HEK293 (cell line): ENCODE results near the gene BCL11B.

Experiments
- AEBP2 ChIP-seq: fragments of 450-650 bp; formaldehyde crosslinking; IDR thresholded peaks from 2 replicates; pipeline ENCODE4 v1.5.1; 2016; ENCODE audit warnings: missing biosample characterization, missing genetic modification characterization, borderline replicate concordance
- EGR2 ChIP-seq: fragments of 450-650 bp; formaldehyde crosslinking; IDR thresholded peaks from 2 replicates; pipeline ENCODE4 v1.5.1; 2016; ENCODE audit warnings: low read depth, missing biosample characterization, missing genetic modification characterization
- FEZF1 ChIP-seq: fragments of 450-650 bp; formaldehyde crosslinking; IDR thresholded peaks from 2 replicates; pipeline ENCODE4 v1.5.1; 2016; ENCODE audit warnings: missing biosample characterization, missing genetic modification characterization
- HOXA7 ChIP-seq: sonication (generic); formaldehyde crosslinking; IDR thresholded peaks from 2 replicates; pipeline ENCODE4 v1.8.1; 2022; ENCODE audit warnings: missing genetic modification reagents, borderline replicate concordance
- KLF1 ChIP-seq: fragments of 450-650 bp; formaldehyde crosslinking; IDR thresholded peaks from 2 replicates; pipeline ENCODE4 v1.5.1; 2016; ENCODE audit warnings: missing biosample characterization, missing genetic modification characterization
- MZF1 ChIP-seq: fragments of 450-650 bp; formaldehyde crosslinking; IDR thresholded peaks from 2 replicates; pipeline ENCODE4 v1.5.1; 2017; ENCODE audit warnings: missing biosample characterization, missing genetic modification characterization, borderline replicate concordance
- PRDM10 ChIP-seq: fragments of 450-650 bp; formaldehyde crosslinking; IDR thresholded peaks from 2 replicates; pipeline ENCODE4 v1.5.1; 2016; ENCODE audit warnings: missing biosample characterization, missing genetic modification characterization
- PRDM4 ChIP-seq: fragments of 450-650 bp; formaldehyde crosslinking; IDR thresholded peaks from 2 replicates; pipeline ENCODE4 v1.5.1; 2017; ENCODE audit warnings: missing biosample characterization, missing genetic modification characterization
- PRDM6 ChIP-seq: fragments of 450-650 bp; formaldehyde crosslinking; IDR thresholded peaks from 2 replicates; pipeline ENCODE4 v1.5.1; 2017; ENCODE audit warnings: missing biosample characterization, missing genetic modification characterization
- ZBTB17 ChIP-seq: fragments of 450-650 bp; formaldehyde crosslinking; IDR thresholded peaks from 2 replicates; pipeline ENCODE4 v1.5.1; 2016; ENCODE audit warnings: missing biosample characterization, missing genetic modification characterization
- ZBTB7A ChIP-seq: fragments of 450-650 bp; formaldehyde crosslinking; IDR thresholded peaks from 2 replicates; pipeline ENCODE4 v1.5.1; 2016; ENCODE audit warnings: low read depth, missing biosample characterization, missing genetic modification characterization
- ZFP3 ChIP-seq: fragments of 450-650 bp; formaldehyde crosslinking; IDR thresholded peaks from 2 replicates; pipeline ENCODE4 v1.5.1; 2016; ENCODE audit warnings: low read depth, missing biosample characterization, missing genetic modification characterization
- ZNF174 ChIP-seq: fragments of 450-650 bp; formaldehyde crosslinking; IDR thresholded peaks from 2 replicates; pipeline ENCODE4 v1.5.0; 2017; ENCODE audit warnings: missing biosample characterization, mild to moderate bottlenecking, missing genetic modification characterization
- ZNF175 ChIP-seq: fragments of 450-650 bp; formaldehyde crosslinking; IDR thresholded peaks from 2 replicates; pipeline ENCODE4 v1.5.1; 2016; ENCODE audit warnings: missing biosample characterization, missing genetic modification characterization
- ZNF274 ChIP-seq, 2 experiments: fragments of 200-500 bp in 1 of 2; fragments of 450-650 bp in 1 of 2; sonication (Bioruptor generic) in 1 of 2; formaldehyde crosslinking in 1 of 2; IDR thresholded peaks; 2 replicates each; pipeline versions ENCODE4 v1.5.1 to v1.6.1; 2014 to 2016; ENCODE audit warnings: borderline replicate concordance in 1 of 2, inconsistent platforms in 1 of 2, low read length in 1 of 2, missing biosample characterization in 1 of 2, missing genetic modification characterization in 1 of 2
- ZNF302 ChIP-seq: fragments of 450-650 bp; formaldehyde crosslinking; IDR thresholded peaks from 2 replicates; pipeline ENCODE4 v1.5.1; 2016; ENCODE audit warnings: missing biosample characterization, missing genetic modification characterization, low read depth
- ZNF341 ChIP-seq: fragments of 450-650 bp; formaldehyde crosslinking; IDR thresholded peaks from 2 replicates; pipeline ENCODE4; 2016; ENCODE audit warnings: low read depth, missing biosample characterization, missing genetic modification characterization
- ZNF394 ChIP-seq: fragments of 450-650 bp; formaldehyde crosslinking; IDR thresholded peaks from 2 replicates; pipeline ENCODE4 v1.5.1; 2016; ENCODE audit warnings: missing biosample characterization, missing genetic modification characterization, mild to moderate bottlenecking, moderate library complexity, borderline replicate concordance
- ZNF48 ChIP-seq: fragments of 450-650 bp; formaldehyde crosslinking; IDR thresholded peaks from 2 replicates; pipeline ENCODE4 v1.5.1; 2016; ENCODE audit warnings: missing biosample characterization, missing genetic modification characterization
- ZNF518A ChIP-seq: fragments of 450-650 bp; formaldehyde crosslinking; conservative IDR thresholded peaks from 2 replicates; pipeline ENCODE4 v1.5.1; 2016; ENCODE audit warnings: low read depth, missing biosample characterization, missing genetic modification characterization
- ZNF585B ChIP-seq: fragments of 450-650 bp; formaldehyde crosslinking; IDR thresholded peaks from 2 replicates; pipeline ENCODE4 v1.5.1; 2016; ENCODE audit warnings: missing biosample characterization, missing genetic modification characterization
- ZNF704 ChIP-seq: fragments of 450-650 bp; formaldehyde crosslinking; IDR thresholded peaks from 2 replicates; pipeline ENCODE4 v1.5.1; 2016; ENCODE audit warnings: missing biosample characterization, missing genetic modification characterization
- ZNF843 ChIP-seq: fragments of 450-650 bp; formaldehyde crosslinking; IDR thresholded peaks from 2 replicates; pipeline ENCODE4 v1.5.1; 2016; ENCODE audit warnings: missing biosample characterization, missing genetic modification characterization
- ZSCAN23 ChIP-seq: fragments of 450-650 bp; formaldehyde crosslinking; IDR thresholded peaks from 2 replicates; pipeline ENCODE4 v1.5.1; 2016; ENCODE audit warnings: missing biosample characterization, missing genetic modification characterization

The BCL11B gene

GRCh38 chr14:99239661-99240092, 32.3 kb downstream of the BCL11B start (continued):
- TF ChIP-seq PRDM10 (tag by site-specific recombination): 0 out of 2 replicates have a peak, but pooled peaks have one; percentile 16
- TF ChIP-seq ZNF302 (tag by site-specific recombination): no peak
- TF ChIP-seq KLF1: no peak
- no peak for TF ChIP-seq EGR2 (tag by site-specific recombination)
- 0 out of 2 replicates have a peak, but pooled peaks have one; percentile 67 for TF ChIP-seq ZNF843 (tag by site-specific recombination)
- no peak for TF ChIP-seq ZNF175 (tag by site-specific recombination)
- TF ChIP-seq ZBTB17 (tag by site-specific recombination): peak; percentile 60; the same call in 1 of the 2 replicates
- TF ChIP-seq FEZF1 (tag by site-specific recombination): peak; percentile 85
- TF ChIP-seq ZFP3 (tag by site-specific recombination): no peak
- no peak for TF ChIP-seq PRDM4 (tag by site-specific recombination)
- 0 out of 2 replicates have a peak, but pooled peaks have one; percentile 45 for TF ChIP-seq MZF1 (tag by site-specific recombination)
- TF ChIP-seq ZNF48 (tag by site-specific recombination): no peak
- no peak for TF ChIP-seq AEBP2 (tag by site-specific recombination)
- TF ChIP-seq ZNF585B (tag by site-specific recombination): no peak
- 0 out of 2 replicates have a peak, but pooled peaks have one; percentile 13 for TF ChIP-seq ZNF518A (tag by site-specific recombination)
- no peak for TF ChIP-seq ZNF174 (tag by site-specific recombination)
- no peak for TF ChIP-seq ZSCAN23 (tag by site-specific recombination)
- TF ChIP-seq HOXA7 (CRISPR knock-in tag): no peak
- TF ChIP-seq ZNF704: no peak
- TF ChIP-seq ZBTB7A (tag by site-specific recombination): no peak
- TF ChIP-seq ZNF274 (IDR thresholded peaks at IDR 0.05; ENCODE audit: low read length): no peak
- no peak for TF ChIP-seq ZNF274 (tag by site-specific recombination; IDR thresholded peaks at IDR 0.05; ENCODE audit: borderline replicate concordance)
- peak; percentile 56 for TF ChIP-seq ZNF341 (tag by site-specific recombination)
- TF ChIP-seq PRDM6: 0 out of 2 replicates have a peak, but pooled peaks have one; percentile 32
- no peak for TF ChIP-seq ZNF394 (tag by site-specific recombination)
